Osteoblast (primary cell): ENCODE measurements around the gene KNDC1. TPM values are rescaled to one million over a fixed set of nuclear protein-coding genes. Genes with fewer than 3 reads are reported as not detected.

ENCODE experiments used
- DNase-seq: peaks from one replicate; pipeline ENCODE4 v3.0.0; 2011; ENCODE audit warnings: low spot score, mixed read lengths; ENCODE audit not compliant: insufficient read length; ENCODE audit errors: missing footprints
- H2AFZ ChIP-seq: 2 replicates; pipeline ENCODE4 v1.6.0; 2011; ENCODE audit warnings: mild to moderate bottlenecking, low read length
- H3K27ac ChIP-seq: 2 replicates; pipeline ENCODE4 v1.5.1; 2011; ENCODE audit warnings: mild to moderate bottlenecking, low read depth, low read length, moderate library complexity
- H3K27me3 ChIP-seq: 2 replicates; pipeline ENCODE4 v1.6.0; 2012; ENCODE audit warnings: mild to moderate bottlenecking, control low read depth, inconsistent platforms, low read length, moderate library complexity; ENCODE audit not compliant: insufficient read depth
- H3K36me3 ChIP-seq: 2 replicates; pipeline ENCODE4 v1.5.1; 2011; ENCODE audit warnings: mild to moderate bottlenecking, low read length, control low read depth, moderate library complexity; ENCODE audit not compliant: insufficient read depth
- H3K4me1 ChIP-seq: 2 replicates; pipeline ENCODE4 v1.5.1; 2011; ENCODE audit warnings: mild to moderate bottlenecking, low read length, control low read depth, moderate library complexity; ENCODE audit not compliant: insufficient read depth
- H3K4me2 ChIP-seq: 2 replicates; pipeline ENCODE4 v1.6.0; 2011; ENCODE audit warnings: mild to moderate bottlenecking, low read length; ENCODE audit not compliant: insufficient read depth
- H3K4me3 ChIP-seq: fragments of 200-600 bp; sonication (generic); 3 replicates; pipeline ENCODE4 v1.5.1; 2012; ENCODE audit warnings: mild to moderate bottlenecking, low read length, inconsistent platforms; ENCODE audit not compliant: insufficient read depth
- H3K79me2 ChIP-seq: 2 replicates; pipeline ENCODE4 v1.6.0; 2012; ENCODE audit warnings: mild to moderate bottlenecking, low read length, control low read depth, inconsistent platforms; ENCODE audit not compliant: insufficient read depth
- H3K9me3 ChIP-seq: 2 replicates; pipeline ENCODE4 v1.5.1; 2011; ENCODE audit warnings: low read depth, low read length, control low read depth
- H4K20me1 ChIP-seq: 2 replicates; pipeline ENCODE4 v1.6.0; 2012; ENCODE audit warnings: mild to moderate bottlenecking, low read length, control low read depth; ENCODE audit not compliant: insufficient read depth
- total RNA-seq: library from RNA; depleted of rRNA; stranded (reverse); fragments of >200 nt; gene quantifications from 2 replicates; pipeline ENCODE4 v1.2.3, GENCODE V29; 2012
- TF ChIP-seq, protein P1 (sequence below): IDR thresholded peaks from 2 replicates; pipeline ENCODE4 v1.5.1; 2011; ENCODE audit warnings: mild to moderate bottlenecking, low read depth, low read length, moderate library complexity; ENCODE audit errors: extremely low read depth

Gene KNDC1
- total RNA-seq, 1 donor: not detected

DNA sequence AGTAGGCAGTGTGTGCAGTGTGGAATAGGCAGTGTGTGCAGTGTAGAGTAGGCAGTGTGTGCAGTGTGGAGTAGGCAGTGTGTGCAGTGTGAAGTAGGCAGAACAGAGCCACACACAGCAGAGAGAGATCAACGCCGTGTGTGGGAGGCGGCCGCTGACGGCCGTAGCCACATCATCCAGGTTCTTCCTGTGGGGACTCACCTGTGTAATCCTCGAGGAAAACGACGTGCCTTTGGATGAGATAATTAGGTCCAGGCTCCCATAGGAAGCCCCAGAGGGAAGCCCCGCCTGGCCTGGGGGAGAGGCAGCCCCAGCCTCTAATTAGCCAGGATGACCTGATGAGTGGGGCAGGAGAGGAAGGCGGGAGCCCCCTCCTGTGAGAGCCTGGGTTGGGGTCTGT is 25.4 kb downstream of the KNDC1 start:
- no peaks in the 10 kb centered on the region for H3K79me2 ChIP-seq
- no peaks in the 10 kb centered on the region for H3K36me3 ChIP-seq
- H3K27ac ChIP-seq: no peak overlapping the region
- no peaks in the 10 kb centered on the region for H3K4me1 ChIP-seq
- no peaks in the 10 kb centered on the region for H4K20me1 ChIP-seq
- no peak overlapping the region for H2AFZ ChIP-seq
- DNase-seq: no peak
- H3K27me3 ChIP-seq: no peaks in the 10 kb centered on the region
- TF ChIP-seq, protein P1, sequence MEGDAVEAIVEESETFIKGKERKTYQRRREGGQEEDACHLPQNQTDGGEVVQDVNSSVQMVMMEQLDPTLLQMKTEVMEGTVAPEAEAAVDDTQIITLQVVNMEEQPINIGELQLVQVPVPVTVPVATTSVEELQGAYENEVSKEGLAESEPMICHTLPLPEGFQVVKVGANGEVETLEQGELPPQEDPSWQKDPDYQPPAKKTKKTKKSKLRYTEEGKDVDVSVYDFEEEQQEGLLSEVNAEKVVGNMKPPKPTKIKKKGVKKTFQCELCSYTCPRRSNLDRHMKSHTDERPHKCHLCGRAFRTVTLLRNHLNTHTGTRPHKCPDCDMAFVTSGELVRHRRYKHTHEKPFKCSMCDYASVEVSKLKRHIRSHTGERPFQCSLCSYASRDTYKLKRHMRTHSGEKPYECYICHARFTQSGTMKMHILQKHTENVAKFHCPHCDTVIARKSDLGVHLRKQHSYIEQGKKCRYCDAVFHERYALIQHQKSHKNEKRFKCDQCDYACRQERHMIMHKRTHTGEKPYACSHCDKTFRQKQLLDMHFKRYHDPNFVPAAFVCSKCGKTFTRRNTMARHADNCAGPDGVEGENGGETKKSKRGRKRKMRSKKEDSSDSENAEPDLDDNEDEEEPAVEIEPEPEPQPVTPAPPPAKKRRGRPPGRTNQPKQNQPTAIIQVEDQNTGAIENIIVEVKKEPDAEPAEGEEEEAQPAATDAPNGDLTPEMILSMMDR: no peak
- no peak overlapping the region for H3K4me2 ChIP-seq
- no peaks in the 10 kb centered on the region for H3K9me3 ChIP-seq
- H3K4me3 ChIP-seq: no peak overlapping the region

DNA sequence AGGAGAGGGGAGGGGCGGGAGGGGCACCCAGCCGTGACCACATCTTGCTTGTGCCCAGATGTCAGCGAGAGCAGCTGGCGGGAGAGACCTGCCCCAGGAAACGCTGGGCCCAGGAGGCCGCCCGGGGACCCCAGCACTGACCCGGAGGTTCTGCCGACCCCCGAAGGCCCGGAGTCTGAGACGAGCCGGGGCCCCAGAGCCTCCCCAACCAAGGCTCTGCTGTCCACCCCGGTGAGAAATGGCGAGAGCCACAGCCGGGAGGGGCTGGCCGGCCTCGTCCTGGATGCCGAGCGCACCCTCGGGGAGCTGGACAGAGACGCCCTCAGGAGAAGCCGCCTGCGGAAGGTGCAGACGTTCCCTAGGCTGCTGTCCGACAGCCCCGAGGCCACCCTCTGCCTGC is 25.9 kb downstream of the KNDC1 start:
- no peaks in the 10 kb centered on the region for H4K20me1 ChIP-seq
- no peak for DNase-seq
- H3K4me3 ChIP-seq: no peak overlapping the region
- H3K4me1 ChIP-seq: no peaks in the 10 kb centered on the region
- no peaks in the 10 kb centered on the region for H3K79me2 ChIP-seq
- H3K36me3 ChIP-seq: no peaks in the 10 kb centered on the region
- TF ChIP-seq, protein P1: no peak
- no peaks in the 10 kb centered on the region for H3K9me3 ChIP-seq
- no peaks in the 10 kb centered on the region for H3K27me3 ChIP-seq
- no peak overlapping the region for H2AFZ ChIP-seq
- H3K4me2 ChIP-seq: no peak overlapping the region
- H3K27ac ChIP-seq: no peak overlapping the region

DNA sequence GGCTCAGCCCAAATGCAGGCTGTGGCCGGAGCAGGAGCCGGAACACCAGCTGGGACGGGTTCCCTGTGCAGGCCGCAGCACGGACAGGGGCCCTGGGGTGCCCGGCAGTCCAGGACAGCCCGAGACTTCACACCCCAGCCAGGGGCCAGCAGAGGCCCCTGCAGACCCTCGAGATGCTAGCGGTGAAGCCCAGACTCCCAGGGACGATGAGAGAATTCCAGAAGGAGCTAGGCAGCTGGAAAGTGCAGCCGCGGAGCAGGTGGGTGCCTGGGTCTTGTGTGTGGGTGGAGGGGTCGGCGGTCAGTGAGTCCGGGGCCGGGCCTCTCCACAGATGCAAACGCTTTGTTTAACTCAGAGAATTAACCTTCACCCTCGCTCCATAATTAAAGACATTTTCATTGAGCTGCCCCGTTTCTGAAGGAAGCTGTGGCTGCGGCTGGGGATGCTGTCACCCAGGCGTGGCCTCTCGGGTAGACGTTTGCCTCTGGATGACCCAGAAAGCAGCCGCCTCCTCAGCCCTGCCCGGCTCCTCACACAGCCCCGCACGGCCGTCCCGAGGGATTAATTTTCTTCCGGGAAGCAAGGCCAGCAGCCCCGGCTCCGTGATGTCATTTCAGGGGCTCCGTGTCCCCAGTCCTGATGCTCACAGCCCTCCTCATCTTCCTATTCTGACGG is 26.5 kb downstream of the KNDC1 start:
- H2AFZ ChIP-seq: no peak overlapping the region
- DNase-seq: no peak
- no peak overlapping the region for H3K4me2 ChIP-seq
- H4K20me1 ChIP-seq: no peaks in the 10 kb centered on the region
- no peaks in the 10 kb centered on the region for H3K36me3 ChIP-seq
- no peaks in the 10 kb centered on the region for H3K9me3 ChIP-seq
- no peaks in the 10 kb centered on the region for H3K27me3 ChIP-seq
- no peaks in the 10 kb centered on the region for H3K79me2 ChIP-seq
- no peaks in the 10 kb centered on the region for H3K4me1 ChIP-seq
- H3K4me3 ChIP-seq: no peak overlapping the region
- TF ChIP-seq, protein P1: no peak
- no peak overlapping the region for H3K27ac ChIP-seq

DNA sequence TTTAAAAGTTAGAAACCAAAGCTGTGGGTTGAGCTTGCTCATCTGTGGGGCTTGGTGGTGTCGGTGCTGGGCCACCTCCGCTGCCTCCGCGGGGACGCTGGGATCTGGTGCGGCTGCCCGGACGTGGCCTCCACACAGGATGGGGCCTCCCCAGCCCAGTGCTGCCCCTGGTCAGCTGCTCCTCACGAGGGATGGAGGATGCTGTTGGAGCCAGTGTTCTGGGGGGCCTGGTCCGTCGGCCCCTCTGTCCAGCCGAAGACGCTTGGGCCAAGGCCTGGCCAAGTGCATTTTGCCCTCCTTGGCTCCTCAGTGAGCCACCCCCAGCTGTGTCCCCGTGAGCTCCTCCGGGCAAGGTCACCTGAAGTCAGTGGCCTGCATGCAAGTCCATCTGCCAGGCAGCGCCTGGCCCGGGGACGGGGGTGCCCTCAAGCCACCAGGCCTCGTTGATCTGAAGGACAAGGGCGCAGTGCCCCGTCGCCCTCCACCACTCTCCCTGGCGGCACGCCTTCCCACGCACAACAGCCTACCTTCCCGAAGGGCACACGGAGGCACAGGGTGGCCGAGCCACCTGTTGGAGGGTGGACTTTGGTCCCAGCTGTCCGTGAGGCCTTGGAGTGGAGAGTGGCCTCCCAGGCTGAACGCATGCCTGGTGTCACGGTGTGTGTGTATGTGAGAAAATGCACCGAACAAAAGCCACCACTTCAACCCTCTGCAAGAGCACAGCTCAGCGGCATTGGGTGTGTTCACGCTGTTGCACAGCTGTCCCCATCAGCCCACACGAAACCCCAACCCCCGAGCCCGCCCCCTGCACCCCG is 27.3 kb downstream of the KNDC1 start:
- Histone ChIP-seq H3K79me2 (no peaks in the 10 kb centered on the region), H3K4me3 (no peak overlapping the region), H3K4me2 (no peak overlapping the region), H2AFZ (no peak overlapping the region), H3K27me3 (no peaks in the 10 kb centered on the region), H3K9me3 (no peaks in the 10 kb centered on the region), H4K20me1 (no peaks in the 10 kb centered on the region), H3K36me3 (no peaks in the 10 kb centered on the region), H3K4me1 (no peaks in the 10 kb centered on the region), H3K27ac (no peak overlapping the region)
- TF ChIP-seq, protein P1: no peak
- no peak for DNase-seq
